Transverse colon (tissue), 4 donors: ENCODE measurements around the gene TAS2R20. TPM values are rescaled to one million over a fixed set of nuclear protein-coding genes. Genes with fewer than 3 reads are reported as not detected.

Experiments used
- DNase-seq: peaks from one replicate; pipeline ENCODE4 v3.0.0-alpha.2; 2019
- H3K27ac ChIP-seq, 4 donors: fragments of 200-600 bp; sonication (generic); 2 replicates each; pipeline ENCODE4 v1.5.1; 2016 to 2018; ENCODE audit warnings: inconsistent platforms in 4 of 4
- H3K27me3 ChIP-seq: fragments of 200-600 bp; sonication (generic); 2 replicates; pipeline ENCODE4 v1.5.1; 2017; ENCODE audit warnings: inconsistent platforms
- H3K36me3 ChIP-seq, 4 donors: fragments of 200-600 bp; sonication (generic); 2 replicates each; pipeline ENCODE4 v1.5.1; 2017 to 2019; ENCODE audit warnings: inconsistent platforms in 4 of 4
- H3K4me1 ChIP-seq, 4 donors: fragments of 200-600 bp; sonication (generic); 2 replicates each; pipeline ENCODE4 v1.5.1; 2017 to 2020; ENCODE audit warnings: inconsistent platforms in 4 of 4
- H3K4me3 ChIP-seq, 4 donors: fragments of 200-600 bp; sonication (generic); 1 replicate in 1 of 4; 2 replicates in 3 of 4; pipeline versions ENCODE4 v1.5.1 to v1.6.1; 2017 to 2019; ENCODE audit warnings: inconsistent platforms in 4 of 4
- H3K9me3 ChIP-seq, 2 donors: fragments of 200-600 bp; sonication (generic); 2 replicates each; pipeline ENCODE4 v1.5.1; 2017 to 2019; ENCODE audit warnings: inconsistent platforms in 2 of 2
- CTCF ChIP-seq, 5 experiments: fragments of 200-600 bp in 3 of 5; fragments of 450-650 bp in 2 of 5; sonication (generic) in 3 of 5; IDR thresholded peaks; 1 replicate in 2 of 5; 2 replicates in 3 of 5; pipeline ENCODE4 v1.5.1; 2016 to 2017; ENCODE audit warnings: antibody characterized with exemption in 5 of 5, inconsistent platforms in 3 of 5, mild to moderate bottlenecking in 2 of 5, moderate library complexity in 1 of 5
- EP300 ChIP-seq: sonication (generic); formaldehyde crosslinking; IDR thresholded peaks from one replicate; pipeline ENCODE4 v1.6.1; 2017; ENCODE audit warnings: antibody characterized with exemption, low read depth
- POLR2A ChIP-seq: fragments of 450-650 bp; IDR thresholded peaks from one replicate; pipeline ENCODE4 v1.6.1; 2016; ENCODE audit warnings: antibody characterized with exemption, mild to moderate bottlenecking, moderate library complexity
- POLR2AphosphoS5 ChIP-seq, 3 donors: sonication (generic); formaldehyde crosslinking; IDR thresholded peaks; one replicate each; pipeline ENCODE4 v1.6.1; 2016; ENCODE audit warnings: antibody characterized with exemption in 3 of 3
- WGBS, 2 donors: methylation state at CpG; one replicate each; pipeline ENCODE4 v1.1.5; 2018; ENCODE audit warnings: low coverage in 1 of 2; 5-methylcytosine and 5-hydroxymethylcytosine counted together
- in situ Hi-C, 4 donors: fragments of 200-750 bp; cut with MboI; loops; one replicate each; pipeline versions ENCODE4 v1.15.0 to v1.15.1; 2017; ENCODE audit warnings: low sequenced_read_pairs in 3 of 4, low pct_ligation_motif_present in 1 of 4, low pct_unique_long_range_greater_than_20kb in 1 of 4
- intact Hi-C: fragments of 100-400 bp; cut with DNase I; formaldehyde crosslinking; loops from one replicate; pipeline ENCODE4 v1.15.1; 2023; ENCODE audit warnings: low total_unique reads
- total RNA-seq, 4 donors: library from RNA; depleted of rRNA; stranded (reverse); fragments of >200 nt; gene quantifications; one replicate each; pipeline ENCODE4 v1.1.0, GENCODE V29; 2016

The TAS2R20 gene
- total RNA-seq, 4 donors from 2014 or later, result 2.6 to 6.0 (median 5.6) TPM; not detected in 1

GRCh38 chr12:11031307-11031706 is 33.2 kb upstream of the TAS2R20 start, which contains the start of gene TAS2R31:
Gene TAS2R31 (minus strand): TSS chr12:11031407. CDS start chr12:11031335, 72 bp downstream.
- intact Hi-C loops, result no loop called here
- H3K9me3 ChIP-seq, result no peaks in the 10 kb centered on the region
- TF ChIP-seq CTCF (IDR thresholded peaks at IDR 0.05), result no peak
- no peak for TF ChIP-seq EP300
- TF ChIP-seq POLR2A, result no peak
- TF ChIP-seq POLR2AphosphoS5 (IDR thresholded peaks at IDR 0.05), result no peak
- no peaks in the 10 kb centered on the region for H3K27me3 ChIP-seq
- H3K36me3 ChIP-seq, result no peaks in the 10 kb centered on the region
- 92% methylated on average over 6 of the region's 6 CpGs; no CpG with 5 or more reads in 1 of the 2 donors for WGBS, 2 donors
- no peak within 1 kb of the TSS for H3K27ac ChIP-seq
- DNase-seq, result no peak
- H3K4me1 ChIP-seq, result no peaks in the 10 kb centered on the region
- in situ Hi-C loops, result loop anchor here in 1 of 4 donors (10.0 kb wide), 1 partner anchor 63 kb away; the partner anchor contains the start of gene TAS2R43
- no peak within 1 kb of the TSS for H3K4me3 ChIP-seq

DNA sequence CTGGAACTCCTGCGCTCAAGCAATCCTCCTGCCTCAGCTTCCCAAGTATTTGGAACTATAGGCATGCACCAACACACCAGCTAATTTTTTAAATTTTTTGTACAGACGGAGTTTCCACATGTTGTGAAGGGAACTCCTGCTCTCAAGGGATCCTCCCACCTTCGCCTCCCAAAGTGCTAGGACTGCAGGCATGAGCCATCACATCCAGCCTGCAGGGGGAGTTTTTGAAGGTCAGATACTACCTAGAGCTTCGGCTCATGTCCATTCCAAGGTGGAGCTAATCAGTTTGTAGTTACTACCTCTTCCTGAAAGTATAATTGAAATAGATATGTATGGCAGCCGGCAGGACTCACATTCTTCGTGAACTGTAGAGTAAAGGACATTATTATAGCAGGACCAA is 28.0 kb upstream of the TAS2R20 start:
- intact Hi-C loops (no loop called here), in situ Hi-C loops (no loop called here)
- no peaks in the 10 kb centered on the region for H3K27me3 ChIP-seq
- H3K4me1 ChIP-seq, result no peaks in the 10 kb centered on the region
- H3K9me3 ChIP-seq, result no peaks in the 10 kb centered on the region
- no peak overlapping the region for H3K27ac ChIP-seq
- TF ChIP-seq EP300 (no peak), CTCF (IDR thresholded peaks at IDR 0.05) (no peak), POLR2AphosphoS5 (IDR thresholded peaks at IDR 0.05) (no peak), POLR2A (no peak)
- no peak for DNase-seq
- no peak overlapping the region for H3K4me3 ChIP-seq
- H3K36me3 ChIP-seq, result no peaks in the 10 kb centered on the region
- WGBS, 2 donors, result 91 to 100% methylated on average over 2 to 6 of the region's 6 CpGs

- TF ChIP-seq POLR2A (no peak), CTCF (IDR thresholded peaks at IDR 0.05) (no peak), POLR2AphosphoS5 (IDR thresholded peaks at IDR 0.05) (no peak), EP300 (no peak)
- Histone ChIP-seq H3K36me3 (no peaks in the 10 kb centered on the region), H3K4me3 (no peak overlapping the region), H3K27me3 (no peaks in the 10 kb centered on the region), H3K9me3 (no peaks in the 10 kb centered on the region), H3K27ac (no peak overlapping the region), H3K4me1 (no peaks in the 10 kb centered on the region)
- in situ Hi-C loops, result no loop called here
- intact Hi-C loops, result no loop called here
- no peak for DNase-seq
- WGBS, 2 donors, result 85 to 100% methylated on average over 1 to 2 of the region's 2 CpGs
These were observed 25.3 kb upstream of the TAS2R20 start for GRCh38 chr12:11023387-11023786.

GRCh38 chr12:11022520-11022919 is 24.4 kb upstream of the TAS2R20 start, which contains the start of gene TAS2R19:
Gene TAS2R19 (minus strand): TSS chr12:11022620. CDS start chr12:11022571, 49 bp downstream.
- no peak within 1 kb of the TSS for H3K27ac ChIP-seq
- no peaks in the 10 kb centered on the region for H3K9me3 ChIP-seq
- in situ Hi-C loops (no loop called here), intact Hi-C loops (no loop called here)
- peaks cover 0 to 2% (median 0%) of the 10 kb centered on the region in 4 donors for H3K4me1 ChIP-seq
- TF ChIP-seq POLR2A (no peak), POLR2AphosphoS5 (IDR thresholded peaks at IDR 0.05) (no peak), CTCF (IDR thresholded peaks at IDR 0.05) (no peak), EP300 (no peak)
- no peak within 1 kb of the TSS for H3K4me3 ChIP-seq
- no peaks in the 10 kb centered on the region for H3K27me3 ChIP-seq
- no peak for DNase-seq
- WGBS, 2 donors, result 63 to 80% methylated on average over 1 of the region's 1 CpG
- H3K36me3 ChIP-seq, result no peaks in the 10 kb centered on the region
